Tibial nerve (tissue), 4 donors: Measurements from ENCODE around the gene DOK7. TPM values are rescaled to one million over a fixed set of nuclear protein-coding genes. Genes with fewer than 3 reads are reported as not detected.
"Not testable (repeated sequence)": the region's sequence is repeated elsewhere in the genome, so short reads cannot be mapped to it uniquely, and the experiment has no call there.

ENCODE experiments used
- DNase-seq, 2 donors: peaks; one replicate each; pipeline ENCODE4 v3.0.0-alpha.2; 2019; ENCODE audit warnings: low spot score in 2 of 2
- H3K27ac ChIP-seq, 4 donors: fragments of 200-600 bp; sonication (generic) in 3 of 4; one replicate each; pipeline ENCODE4 v1.5.1; 2017 to 2019; ENCODE audit warnings: mild to moderate bottlenecking in 1 of 4
- H3K27me3 ChIP-seq, 2 donors: fragments of 200-600 bp; sonication (generic) in 1 of 2; one replicate each; pipeline versions ENCODE4 v1.5.1 to v1.6.0; 2017 to 2019
- H3K36me3 ChIP-seq, 3 donors: fragments of 200-600 bp; sonication (generic); one replicate each; pipeline ENCODE4 v1.5.1; 2018 to 2019
- H3K4me1 ChIP-seq, 4 donors: fragments of 200-600 bp; sonication (generic) in 3 of 4; one replicate each; pipeline ENCODE4 v1.5.1; 2017 to 2019
- H3K4me3 ChIP-seq, 4 donors: fragments of 200-600 bp; sonication (generic) in 3 of 4; one replicate each; pipeline ENCODE4 v1.5.1; 2017 to 2019; ENCODE audit warnings: mild to moderate bottlenecking in 1 of 4, moderate library complexity in 1 of 4
- H3K9me3 ChIP-seq, 4 donors: fragments of 200-600 bp; sonication (generic) in 3 of 4; one replicate each; pipeline ENCODE4 v1.5.1; 2017 to 2019
- CTCF ChIP-seq, 5 experiments: fragments of 200-600 bp in 3 of 5; fragments of 450-650 bp in 2 of 5; sonication (generic) in 3 of 5; IDR thresholded peaks; one replicate each; pipeline ENCODE4 v1.5.1; 2016 to 2019; ENCODE audit warnings: antibody characterized with exemption in 5 of 5, mild to moderate bottlenecking in 3 of 5, moderate library complexity in 2 of 5
- EP300 ChIP-seq, 2 donors: sonication (generic); formaldehyde crosslinking; IDR thresholded peaks; one replicate each; pipeline ENCODE4 v1.6.1; 2017; ENCODE audit warnings: antibody characterized with exemption in 2 of 2, mild to moderate bottlenecking in 1 of 2
- POLR2A ChIP-seq, 2 donors: fragments of 450-650 bp; IDR thresholded peaks; one replicate each; pipeline ENCODE4 v1.6.1; 2017; ENCODE audit warnings: antibody characterized with exemption in 2 of 2, mild to moderate bottlenecking in 2 of 2, moderate library complexity in 2 of 2
- WGBS, 2 donors: methylation state at CpG; one replicate each; pipeline ENCODE4 v1.1.5; 2018; 5-methylcytosine and 5-hydroxymethylcytosine counted together
- total RNA-seq, 4 donors: library from RNA; depleted of rRNA; stranded (reverse); fragments of >200 nt; gene quantifications; one replicate each; pipeline ENCODE4 v1.1.0, GENCODE V29; 2016

The DOK7 gene
- total RNA-seq, 4 donors from 2014 or later, result 0.66 TPM; not detected in 3

- peaks cover 0 to 4% (median 0%) of the 10 kb centered on the region in 4 donors for H3K4me1 ChIP-seq
- no peak overlapping the region for H3K27ac ChIP-seq
- WGBS, 2 donors, result 85 to 89% methylated on average over 7 to 19 of the region's 21 CpGs
- TF ChIP-seq CTCF (IDR thresholded peaks at IDR 0.05) (no peak), POLR2A (IDR thresholded peaks at IDR 0.05) (no peak), EP300 (IDR thresholded peaks at IDR 0.05) (no peak)
- no peaks in the 10 kb centered on the region for H3K36me3 ChIP-seq
- no peak overlapping the region for H3K4me3 ChIP-seq
- H3K9me3 ChIP-seq, result no peaks in the 10 kb centered on the region
- no peak for DNase-seq
- no peaks in the 10 kb centered on the region for H3K27me3 ChIP-seq
Measured at GRCh38 chr4:3449047-3449573, 14.0 kb upstream of the DOK7 start.

GRCh38 chr4:3449574-3450534, 13.3 kb upstream of the DOK7 start:
- H3K4me1 ChIP-seq, result peaks cover 0 to 4% (median 0%) of the 10 kb centered on the region in 4 donors
- H3K4me3 ChIP-seq, result no peak overlapping the region
- DNase-seq, result no peak
- H3K27ac ChIP-seq, result no peak overlapping the region
- no peak for TF ChIP-seq EP300 (IDR thresholded peaks at IDR 0.05)
- no peaks in the 10 kb centered on the region for H3K36me3 ChIP-seq
- peaks cover 0 to 5% (median 0%) of the 10 kb centered on the region in 4 donors for H3K9me3 ChIP-seq
- no peaks in the 10 kb centered on the region for H3K27me3 ChIP-seq
- 61 to 67% methylated on average over 16 of the region's 35 CpGs for WGBS, 2 donors

- WGBS, 2 donors, result 96% methylated on average over 4 of the region's 4 CpGs
- TF ChIP-seq EP300 (IDR thresholded peaks at IDR 0.05) (no peak), CTCF (IDR thresholded peaks at IDR 0.05) (no peak), POLR2A (IDR thresholded peaks at IDR 0.05) (no peak)
- DNase-seq, result no peak
Measured at GRCh38 chr4:3450643-3451042, 12.5 kb upstream of the DOK7 start.

GRCh38 chr4:3451956-3452355, 11.2 kb upstream of the DOK7 start:
- peaks cover 0 to 4% (median 0%) of the 10 kb centered on the region in 4 donors for H3K4me1 ChIP-seq
- H3K9me3 ChIP-seq, result peaks cover 0 to 25% (median 6%) of the 10 kb centered on the region in 4 donors
- no peak for DNase-seq
- no peak for TF ChIP-seq EP300 (IDR thresholded peaks at IDR 0.05)
- no peak for TF ChIP-seq POLR2A (IDR thresholded peaks at IDR 0.05)
- TF ChIP-seq CTCF (IDR thresholded peaks at IDR 0.05), result no peak
- H3K27ac ChIP-seq, result no peak overlapping the region
- no peaks in the 10 kb centered on the region for H3K36me3 ChIP-seq
- H3K4me3 ChIP-seq, result no peak overlapping the region
- 42 to 45% methylated on average over 3 of the region's 3 CpGs for WGBS, 2 donors
- H3K27me3 ChIP-seq, result no peaks in the 10 kb centered on the region

More at GRCh38 chr4:3450643-3451042, 12.5 kb upstream of the DOK7 start:
- H3K36me3 ChIP-seq, result no peaks in the 10 kb centered on the region
- H3K27ac ChIP-seq, result no peak overlapping the region
- peaks cover 0 to 13% (median 4%) of the 10 kb centered on the region in 4 donors for H3K9me3 ChIP-seq
- H3K4me1 ChIP-seq, result peaks cover 0 to 4% (median 0%) of the 10 kb centered on the region in 4 donors
- no peaks in the 10 kb centered on the region for H3K27me3 ChIP-seq
- no peak overlapping the region for H3K4me3 ChIP-seq

GRCh38 chr4:3452376-3452775, 10.7 kb upstream of the DOK7 start:
- DNase-seq, result no peak
- TF ChIP-seq POLR2A (IDR thresholded peaks at IDR 0.05) (no peak), EP300 (IDR thresholded peaks at IDR 0.05) (no peak), CTCF (IDR thresholded peaks at IDR 0.05) (no peak)
- H3K4me1 ChIP-seq, result peaks cover 0 to 4% (median 0%) of the 10 kb centered on the region in 4 donors
- no peak overlapping the region for H3K4me3 ChIP-seq
- H3K36me3 ChIP-seq, result no peaks in the 10 kb centered on the region
- no peaks in the 10 kb centered on the region for H3K27me3 ChIP-seq
- 82 to 84% methylated on average over 7 of the region's 7 CpGs for WGBS, 2 donors
- peaks cover 0 to 25% (median 6%) of the 10 kb centered on the region in 4 donors for H3K9me3 ChIP-seq
- H3K27ac ChIP-seq, result no peak overlapping the region

- not testable (repeated sequence) for H3K27me3 ChIP-seq, H3K4me1 ChIP-seq, H3K27ac ChIP-seq, H3K4me3 ChIP-seq, DNase-seq, H3K36me3 ChIP-seq
- H3K9me3 ChIP-seq, result peaks cover 0 to 25% (median 6%) of the 10 kb centered on the region in 4 donors
- WGBS, 2 donors, result 90 to 96% methylated on average over 3 of the region's 3 CpGs
Measured at GRCh38 chr4:3455596-3455995, 7.5 kb upstream of the DOK7 start.
